Loucy (cell line): ENCODE results near the gene PTPRN2.
"Not testable (repeated sequence)": the region's sequence is repeated elsewhere in the genome, so short reads cannot be mapped to it uniquely, and the experiment has no call there.

Experiments
- EZH2phosphoT487 ChIP-seq: fragments of 200-600 bp; IDR thresholded peaks from 2 replicates; pipeline ENCODE4 v1.6.1; 2018; ENCODE audit warnings: antibody characterized with exemption, mild to moderate bottlenecking, moderate library complexity, borderline replicate concordance
- TF ChIP-seq, protein P1 (sequence below): fragments of 200-600 bp; sonication (generic); conservative IDR thresholded peaks from 2 replicates; pipeline ENCODE4 v1.5.1; 2014; ENCODE audit warnings: mild to moderate bottlenecking, antibody characterized with exemption, low read length

DNA sequence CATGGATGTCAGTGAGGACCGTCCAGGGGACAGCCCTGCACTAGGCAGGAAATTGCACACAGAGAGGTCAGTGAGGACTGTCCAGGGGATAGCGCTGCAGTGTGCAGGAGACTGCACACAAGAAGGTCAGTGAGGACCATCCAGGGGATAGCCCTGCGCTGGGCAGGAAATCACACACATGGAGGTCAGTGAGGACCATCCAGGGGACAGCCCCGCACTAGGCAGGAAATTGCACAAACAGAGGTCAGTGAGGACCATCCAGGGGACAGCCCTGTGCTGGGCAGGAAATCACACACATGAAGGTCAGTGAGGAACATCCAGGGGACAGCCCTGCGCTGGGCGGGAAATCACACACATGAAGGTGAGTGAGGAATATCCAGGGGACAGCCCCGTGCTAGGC is 80.4 kb downstream of the PTPRN2 start:
- TF ChIP-seq, protein P1, sequence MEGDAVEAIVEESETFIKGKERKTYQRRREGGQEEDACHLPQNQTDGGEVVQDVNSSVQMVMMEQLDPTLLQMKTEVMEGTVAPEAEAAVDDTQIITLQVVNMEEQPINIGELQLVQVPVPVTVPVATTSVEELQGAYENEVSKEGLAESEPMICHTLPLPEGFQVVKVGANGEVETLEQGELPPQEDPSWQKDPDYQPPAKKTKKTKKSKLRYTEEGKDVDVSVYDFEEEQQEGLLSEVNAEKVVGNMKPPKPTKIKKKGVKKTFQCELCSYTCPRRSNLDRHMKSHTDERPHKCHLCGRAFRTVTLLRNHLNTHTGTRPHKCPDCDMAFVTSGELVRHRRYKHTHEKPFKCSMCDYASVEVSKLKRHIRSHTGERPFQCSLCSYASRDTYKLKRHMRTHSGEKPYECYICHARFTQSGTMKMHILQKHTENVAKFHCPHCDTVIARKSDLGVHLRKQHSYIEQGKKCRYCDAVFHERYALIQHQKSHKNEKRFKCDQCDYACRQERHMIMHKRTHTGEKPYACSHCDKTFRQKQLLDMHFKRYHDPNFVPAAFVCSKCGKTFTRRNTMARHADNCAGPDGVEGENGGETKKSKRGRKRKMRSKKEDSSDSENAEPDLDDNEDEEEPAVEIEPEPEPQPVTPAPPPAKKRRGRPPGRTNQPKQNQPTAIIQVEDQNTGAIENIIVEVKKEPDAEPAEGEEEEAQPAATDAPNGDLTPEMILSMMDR: not testable (repeated sequence)
- TF ChIP-seq EZH2phosphoT487: not testable (repeated sequence)
